PC-3 (cell line): Measurements from ENCODE around the gene BICD2. TPM values are rescaled to one million over a fixed set of nuclear protein-coding genes. Genes with fewer than 3 reads are reported as not detected.

ENCODE experiments used
- ATAC-seq: fragments of 200-7000 bp; cut with Tn5 transposase; 2 replicates; pipeline ENCODE4 v1.9.1; 2020; ENCODE audit warnings: mild to moderate bottlenecking, moderate library complexity
- BruUV-seq: library from RNA; stranded (reverse); fragments of 400-500 nt; replicated peaks from 2 replicates; lab custom pipeline; 2021; lab: Mats Ljungman, UMichigan
- CTCF ChIA-PET: fragments of 300-600 bp; sonication (Branson Sonifier 250); formaldehyde crosslinking; loops from one replicate; lab custom pipeline; 2022; ENCODE audit warnings: antibody characterized with exemption; lab: Charles Lee
- POLR2A ChIA-PET: fragments of 300-600 bp; sonication (Branson Sonifier 250); formaldehyde crosslinking; loops from one replicate; lab custom pipeline; 2022; ENCODE audit warnings: antibody characterized with exemption; ENCODE audit not compliant: unreplicated experiment; lab: Charles Lee
- DNase-seq: peaks from one replicate; pipeline ENCODE4 v3.0.0-alpha.2; 2015
- H2AFZ ChIP-seq: fragments of 300-600 bp; sonication (generic); 2 replicates; pipeline ENCODE4 v1.6.0; 2016; ENCODE audit warnings: antibody characterized with exemption, low read length
- H3F3A ChIP-seq: fragments of 300-600 bp; sonication (generic); one replicate; pipeline ENCODE4 v1.6.0; 2017; ENCODE audit warnings: antibody characterized with exemption, low read length, control low read depth, mild to moderate bottlenecking; ENCODE audit not compliant: unreplicated experiment
- H3K27ac ChIP-seq: fragments of 300-600 bp; sonication (generic); 2 replicates; pipeline ENCODE4 v1.5.1; 2016; ENCODE audit warnings: mild to moderate bottlenecking, low read length
- H3K27me3 ChIP-seq: fragments of 300-600 bp; sonication (generic); 2 replicates; pipeline ENCODE4 v1.6.1; 2016; ENCODE audit warnings: low read length, mixed read lengths
- H3K36me3 ChIP-seq: fragments of 300-600 bp; sonication (generic); 2 replicates; pipeline ENCODE4 v1.6.1; 2016; ENCODE audit warnings: low read depth, mixed run types, low read length, mixed read lengths
- H3K4me1 ChIP-seq: fragments of 300-600 bp; sonication (generic); 2 replicates; pipeline ENCODE4 v1.5.1; 2016; ENCODE audit warnings: low read length; ENCODE audit not compliant: insufficient read depth
- H3K4me2 ChIP-seq: fragments of 300-600 bp; sonication (generic); 2 replicates; pipeline ENCODE4 v1.6.0; 2016; ENCODE audit warnings: low read length
- H3K4me3 ChIP-seq: fragments of 300-600 bp; sonication (generic); 2 replicates; pipeline ENCODE4 v1.5.1; 2016; ENCODE audit warnings: mild to moderate bottlenecking, low read length, mixed read lengths
- H3K79me2 ChIP-seq: fragments of 300-600 bp; sonication (generic); 2 replicates; pipeline ENCODE4 v1.6.1; 2017; ENCODE audit warnings: low read length, mixed read lengths
- H3K9ac ChIP-seq: fragments of 300-600 bp; sonication (generic); 2 replicates; pipeline ENCODE4 v1.6.0; 2016; ENCODE audit warnings: mild to moderate bottlenecking, low read length
- H3K9me2 ChIP-seq: fragments of 300-600 bp; sonication (generic); replicated peaks from 2 replicates; pipeline ENCODE4 v1.6.1; 2016; ENCODE audit warnings: mixed run types, low read length, mixed read lengths
- H3K9me3 ChIP-seq: fragments of 300-600 bp; sonication (generic); 2 replicates; pipeline ENCODE4 v1.6.1; 2016; ENCODE audit warnings: low read length, mixed read lengths
- H4K20me1 ChIP-seq: fragments of 300-600 bp; sonication (generic); 2 replicates; pipeline ENCODE4 v1.6.1; 2016; ENCODE audit warnings: low read length, mixed read lengths
- CTCF ChIP-seq: fragments of 300-600 bp; sonication (generic); conservative IDR thresholded peaks from 2 replicates; pipeline ENCODE4 v1.5.1; 2017; ENCODE audit warnings: antibody characterized with exemption, low read depth, mild to moderate bottlenecking, low read length
- EZH2 ChIP-seq: fragments of 300-600 bp; sonication (generic); IDR thresholded peaks from one replicate; pipeline ENCODE4 v1.6.1; 2017; ENCODE audit warnings: antibody characterized with exemption, mild to moderate bottlenecking, low read length; ENCODE audit not compliant: unreplicated experiment
- EZH2phosphoT487 ChIP-seq: fragments of 300-600 bp; sonication (generic); IDR thresholded peaks from 2 replicates; pipeline ENCODE4 v1.6.1; 2018; ENCODE audit warnings: mild to moderate bottlenecking, antibody characterized with exemption, low read length, borderline replicate concordance
- intact Hi-C: fragments of 100-400 bp; cut with micrococcal nuclease; formaldehyde crosslinking; loops from 2 replicates; pipeline ENCODE4 v1.9.0; 2023
- total RNA-seq: library from RNA; depleted of rRNA; stranded (reverse); fragments of >200 nt; gene quantifications from 2 replicates; pipeline ENCODE4 v1.2.3, GENCODE V29; 2014

Gene BICD2
- total RNA-seq, 1 experiment from 2014 or later, result 26.3 TPM

GRCh38 chr9:92679413-92680165 is 85.0 kb downstream of the BICD2 start:
- POLR2A ChIA-PET, result no interaction called here
- CTCF ChIA-PET, result no interaction called here

GRCh38 chr9:92671323-92671722 is 93.3 kb downstream of the BICD2 start:
- Histone ChIP-seq H3K9me2 (no peaks in the 10 kb centered on the region), H3K9me3 (no peaks in the 10 kb centered on the region), H2AFZ (0 out of 2 replicates have a peak overlapping the region, but pooled peaks have one; percentile 19), H3K27me3 (no peaks in the 10 kb centered on the region), H3F3A (no peaks in the 10 kb centered on the region), H3K4me1 (peaks cover 17% of the 10 kb centered on the region), H3K27ac (peak overlapping the region; percentile 73), H3K4me2 (peak overlapping the region; percentile 79), H4K20me1 (no peaks in the 10 kb centered on the region), H3K9ac (peak overlapping the region; percentile 85), H3K4me3 (peak overlapping the region; percentile 95), H3K79me2 (peaks cover 44% of the 10 kb centered on the region), H3K36me3 (no peaks in the 10 kb centered on the region)
- BruUV-seq, result no TSS peak
- intact Hi-C loops, result loop anchor here (2.0 kb wide), 1 partner anchor 93 kb away; the partner anchor contains the start of gene BICD2
- ATAC-seq (no peak), DNase-seq (peak; percentile 81)
- POLR2A ChIA-PET, result interaction anchor here (0.6 kb wide), 1 partner anchor 343 kb away, joined by 3 read pairs; no protein-coding TSS in a partner anchor
- no peak for TF ChIP-seq EZH2
- no peak for TF ChIP-seq CTCF
- TF ChIP-seq EZH2phosphoT487, result no peak
- CTCF ChIA-PET, result interaction anchor here (0.7 kb wide), 1 partner anchor 780 kb away, joined by 4 read pairs; no protein-coding TSS in a partner anchor

More at GRCh38 chr9:92679413-92680165, 85.0 kb downstream of the BICD2 start:
- no peak for DNase-seq
- no peaks in the 10 kb centered on the region for H3K4me1 ChIP-seq
- H3K79me2 ChIP-seq, result no peaks in the 10 kb centered on the region
- no peaks in the 10 kb centered on the region for H4K20me1 ChIP-seq
- no peak overlapping the region for H3K4me3 ChIP-seq
- no peak overlapping the region for H3K27ac ChIP-seq
- no TSS peak for BruUV-seq
- no peaks in the 10 kb centered on the region for H3K9me2 ChIP-seq
- no peaks in the 10 kb centered on the region for H3K9me3 ChIP-seq
- intact Hi-C loops, result no loop called here
- TF ChIP-seq CTCF (no peak), EZH2phosphoT487 (no peak), EZH2 (no peak)
- no peak overlapping the region for H3K9ac ChIP-seq
- ATAC-seq, result no peak
- no peak overlapping the region for H2AFZ ChIP-seq
- H3K36me3 ChIP-seq, result no peaks in the 10 kb centered on the region
- no peak overlapping the region for H3K4me2 ChIP-seq
- no peaks in the 10 kb centered on the region for H3K27me3 ChIP-seq
- no peaks in the 10 kb centered on the region for H3F3A ChIP-seq
